Thoracic aorta (tissue), 2 donors: Measurements from ENCODE around the gene WBP2. TPM values are rescaled to one million over a fixed set of nuclear protein-coding genes. Genes with fewer than 3 reads are reported as not detected.

Experiments used
- ATAC-seq: fragments of 150-250 bp; one replicate; pipeline ENCODE4 v1.8.0; 2017; ENCODE audit warnings: low read depth; ENCODE audit not compliant: insufficient number of reproducible peaks, low FRiP score
- DNase-seq: peaks from one replicate; pipeline ENCODE4 v3.0.0-alpha.2; 2020; ENCODE audit warnings: low spot score
- H3K27ac ChIP-seq, 2 donors: fragments of 200-600 bp; sonication (generic); 1 replicate in 1 of 2; 2 replicates in 1 of 2; pipeline ENCODE4 v1.5.1; 2016; ENCODE audit warnings: mild to moderate bottlenecking in 2 of 2, moderate library complexity in 2 of 2
- H3K27me3 ChIP-seq: fragments of 200-600 bp; sonication (generic); replicated peaks from 2 replicates; pipeline ENCODE4 v1.6.0; 2016; ENCODE audit warnings: mild to moderate bottlenecking; ENCODE audit not compliant: insufficient read depth
- H3K36me3 ChIP-seq: fragments of 200-600 bp; sonication (generic); one replicate; pipeline ENCODE4 v1.5.1; 2016
- H3K4me1 ChIP-seq, 2 donors: fragments of 200-600 bp; sonication (generic); 1 replicate in 1 of 2; 2 replicates in 1 of 2; pipeline versions ENCODE4 v1.5.1 to v1.6.0; 2016; ENCODE audit warnings: low read depth in 2 of 2, mild to moderate bottlenecking in 1 of 2; ENCODE audit not compliant: control insufficient read depth in 1 of 2
- H3K4me3 ChIP-seq: fragments of 200-600 bp; sonication (generic); 2 replicates; pipeline ENCODE4 v1.5.1; 2016; ENCODE audit warnings: mild to moderate bottlenecking
- H3K9me3 ChIP-seq: fragments of 200-600 bp; sonication (generic); 2 replicates; pipeline ENCODE4 v1.5.1; 2016
- CTCF ChIP-seq: fragments of 200-600 bp; sonication (generic); IDR thresholded peaks from one replicate; pipeline ENCODE4 v1.5.1; 2019; ENCODE audit warnings: antibody characterized with exemption
- total RNA-seq, 2 donors: library from RNA; depleted of rRNA; stranded (reverse); fragments of >200 nt; gene quantifications; one replicate each; pipeline versions ENCODE4 v1.1.0 to v1.2.3, GENCODE V29; 2016

The WBP2 gene
- total RNA-seq, 2 donors from 2014 or later = 55.8 to 83.1 TPM

- Histone ChIP-seq H3K4me1 (peaks cover 0 to 11% of the 10 kb centered on the region in 2 donors), H3K9me3 (no peaks in the 10 kb centered on the region), H3K36me3 (peaks cover 87% of the 10 kb centered on the region), H3K4me3 (no peak overlapping the region), H3K27ac (no peak overlapping the region), H3K27me3 (no peaks in the 10 kb centered on the region)
- no peak for TF ChIP-seq CTCF
- ATAC-seq = no peak
- no peak for DNase-seq
Measured at GRCh38 chr17:75818326-75818885, 36.7 kb downstream of the WBP2 start.

- no peaks in the 10 kb centered on the region for H3K9me3 ChIP-seq
- H3K36me3 ChIP-seq = peaks cover 90% of the 10 kb centered on the region
- H3K4me1 ChIP-seq = peaks cover 0 to 8% of the 10 kb centered on the region in 2 donors
- ATAC-seq = no peak
- H3K4me3 ChIP-seq = no peak overlapping the region
- DNase-seq = no peak
- TF ChIP-seq CTCF = no peak
- H3K27me3 ChIP-seq = no peaks in the 10 kb centered on the region
- H3K27ac ChIP-seq = no peak overlapping the region
Measured at GRCh38 chr17:75817571-75817970, 37.6 kb downstream of the WBP2 start.

GRCh38 chr17:75816693-75817092 is 38.4 kb downstream of the WBP2 start:
- no peaks in the 10 kb centered on the region for H3K9me3 ChIP-seq
- ATAC-seq = no peak
- TF ChIP-seq CTCF = no peak
- no peak for DNase-seq
- no peak overlapping the region for H3K27ac ChIP-seq
- H3K4me1 ChIP-seq = no peaks in the 10 kb centered on the region
- H3K27me3 ChIP-seq = no peaks in the 10 kb centered on the region
- peaks cover 90% of the 10 kb centered on the region for H3K36me3 ChIP-seq
- no peak overlapping the region for H3K4me3 ChIP-seq

DNA sequence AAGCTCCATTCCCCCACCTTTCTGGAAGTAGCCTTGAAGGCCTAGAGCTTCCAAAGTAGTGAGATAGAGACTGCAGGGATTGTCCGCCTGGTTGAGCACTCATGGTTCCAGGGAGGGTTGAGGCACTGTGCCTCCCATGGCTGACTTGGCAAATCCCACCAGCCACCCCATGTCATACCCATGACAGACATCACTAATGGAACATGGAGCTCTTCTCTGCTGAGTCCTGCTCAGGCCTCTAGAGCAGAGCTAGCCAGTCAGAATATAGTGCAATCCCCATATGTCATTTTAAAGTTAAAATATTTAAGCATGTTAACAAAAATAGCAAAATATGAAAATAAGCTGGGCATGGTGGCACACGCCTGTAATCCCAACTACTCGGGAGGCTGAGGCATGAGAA is 39.7 kb downstream of the WBP2 start:
- H3K9me3 ChIP-seq = no peaks in the 10 kb centered on the region

DNA sequence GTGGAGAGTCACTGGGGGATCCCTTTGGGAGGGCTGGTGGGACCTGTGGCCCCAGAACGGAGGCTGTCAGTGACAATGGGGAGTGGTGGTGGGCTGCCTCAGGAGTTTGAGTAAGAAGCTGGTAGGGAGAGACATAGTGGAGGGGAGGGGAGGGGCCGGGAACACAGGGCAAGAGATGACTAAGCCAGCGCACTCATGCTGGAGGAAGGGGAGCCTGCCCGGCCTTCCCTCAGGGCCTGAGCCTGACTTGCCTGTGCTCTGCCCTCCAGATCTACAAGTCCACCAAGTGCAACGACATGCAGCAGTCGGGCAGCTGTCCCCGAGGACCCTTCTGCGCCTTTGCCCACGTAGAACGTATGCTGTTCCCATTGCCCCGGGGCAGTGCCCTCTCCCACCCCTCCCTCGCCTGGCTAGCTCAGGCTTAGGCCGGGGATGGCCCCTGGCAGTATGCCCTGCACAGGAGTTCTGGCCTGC is 40.2 kb downstream of the WBP2 start:
- Histone ChIP-seq H3K4me1 (no peaks in the 10 kb centered on the region), H3K27me3 (no peaks in the 10 kb centered on the region)
- ATAC-seq = no peak

More for the DNA sequence above, 39.7 kb downstream of the WBP2 start:
- no peaks in the 10 kb centered on the region for H3K27me3 ChIP-seq
- TF ChIP-seq CTCF = no peak
- ATAC-seq (no peak), DNase-seq (no peak)
- no peak overlapping the region for H3K27ac ChIP-seq
- H3K36me3 ChIP-seq = peaks cover 88% of the 10 kb centered on the region
- H3K4me3 ChIP-seq = no peak overlapping the region
- no peaks in the 10 kb centered on the region for H3K4me1 ChIP-seq

More for the DNA sequence above, 40.2 kb downstream of the WBP2 start:
- Histone ChIP-seq H3K36me3 (peaks cover 86% of the 10 kb centered on the region), H3K9me3 (no peaks in the 10 kb centered on the region), H3K4me3 (no peak overlapping the region), H3K27ac (no peak overlapping the region)
- no peak for TF ChIP-seq CTCF
- no peak for DNase-seq
